GM12872 (cell line): ENCODE results near the gene ANKRD10.

Source experiments
- TF ChIP-seq, protein P1 (sequence below): IDR thresholded peaks from 3 replicates; pipeline ENCODE4 v1.5.1; 2011; ENCODE audit warnings: low read depth, mild to moderate bottlenecking, low read length, moderate library complexity; ENCODE audit not compliant: insufficient read depth

The ANKRD10 gene

DNA sequence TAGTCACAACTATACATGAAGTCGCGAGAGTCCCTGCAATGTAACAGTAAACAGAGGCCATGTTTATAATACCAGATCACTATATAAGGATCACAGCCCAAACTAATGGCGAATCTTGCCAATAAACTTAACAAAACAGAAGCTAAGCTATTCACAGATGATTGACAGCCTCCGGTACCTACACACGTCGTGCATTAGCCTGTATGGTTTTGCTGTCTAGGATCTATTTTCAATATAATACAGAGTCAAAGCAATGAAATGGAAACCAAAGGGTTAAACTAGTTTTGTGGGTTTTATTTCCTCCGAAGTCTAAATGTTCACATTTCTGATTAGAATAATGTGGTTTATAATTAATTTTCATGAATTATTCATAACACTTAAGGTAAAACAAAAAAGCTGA lies 10.1 kb downstream of the ANKRD10 start:
- TF ChIP-seq, protein P1, sequence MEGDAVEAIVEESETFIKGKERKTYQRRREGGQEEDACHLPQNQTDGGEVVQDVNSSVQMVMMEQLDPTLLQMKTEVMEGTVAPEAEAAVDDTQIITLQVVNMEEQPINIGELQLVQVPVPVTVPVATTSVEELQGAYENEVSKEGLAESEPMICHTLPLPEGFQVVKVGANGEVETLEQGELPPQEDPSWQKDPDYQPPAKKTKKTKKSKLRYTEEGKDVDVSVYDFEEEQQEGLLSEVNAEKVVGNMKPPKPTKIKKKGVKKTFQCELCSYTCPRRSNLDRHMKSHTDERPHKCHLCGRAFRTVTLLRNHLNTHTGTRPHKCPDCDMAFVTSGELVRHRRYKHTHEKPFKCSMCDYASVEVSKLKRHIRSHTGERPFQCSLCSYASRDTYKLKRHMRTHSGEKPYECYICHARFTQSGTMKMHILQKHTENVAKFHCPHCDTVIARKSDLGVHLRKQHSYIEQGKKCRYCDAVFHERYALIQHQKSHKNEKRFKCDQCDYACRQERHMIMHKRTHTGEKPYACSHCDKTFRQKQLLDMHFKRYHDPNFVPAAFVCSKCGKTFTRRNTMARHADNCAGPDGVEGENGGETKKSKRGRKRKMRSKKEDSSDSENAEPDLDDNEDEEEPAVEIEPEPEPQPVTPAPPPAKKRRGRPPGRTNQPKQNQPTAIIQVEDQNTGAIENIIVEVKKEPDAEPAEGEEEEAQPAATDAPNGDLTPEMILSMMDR = no peak

GRCh38 chr13:110902370-110902769 lies 12.5 kb downstream of the ANKRD10 start:
- TF ChIP-seq, protein P1 = no peak

- TF ChIP-seq, protein P1 = no peak
Observed at GRCh38 chr13:110897521-110897920, 17.3 kb downstream of the ANKRD10 start.

DNA sequence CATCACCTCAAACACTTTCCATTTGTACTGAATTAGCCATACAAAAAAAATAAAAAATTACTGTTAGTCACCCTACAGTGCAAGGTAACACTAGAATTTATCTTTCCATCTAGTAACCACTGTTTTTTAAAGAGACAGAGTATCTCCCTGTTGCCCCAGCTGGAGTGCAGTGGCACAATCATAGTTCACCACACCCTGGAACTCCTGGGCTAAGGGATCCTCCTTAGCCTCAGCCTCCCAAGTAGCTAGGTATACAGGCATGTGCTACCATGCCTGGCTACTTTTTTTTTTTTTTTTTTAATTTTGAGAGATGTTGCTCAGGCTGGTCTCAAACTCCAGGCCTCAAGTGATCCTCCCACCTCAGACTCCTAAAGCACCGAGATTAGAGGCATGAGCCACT lies 17.9 kb downstream of the ANKRD10 start:
- TF ChIP-seq, protein P1 = no peak

DNA sequence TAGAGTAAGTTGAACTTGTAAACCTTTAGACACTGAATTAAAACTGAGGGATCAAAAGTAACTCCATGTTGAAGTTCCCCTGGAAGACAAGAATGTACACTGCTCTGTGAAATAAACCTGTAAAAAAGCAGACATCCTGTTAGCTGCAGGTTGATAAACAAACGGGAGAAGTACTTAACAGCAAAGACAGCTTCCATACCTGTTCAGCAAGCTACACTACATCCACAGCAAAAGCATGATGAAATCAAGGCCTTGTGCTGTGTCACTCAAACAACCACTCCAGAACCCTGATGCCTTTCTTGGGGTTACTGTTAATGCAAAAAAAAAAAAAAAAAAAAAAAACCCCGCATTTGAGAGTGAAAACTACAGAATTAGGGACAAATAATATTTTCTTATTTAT lies 20.8 kb downstream of the ANKRD10 start:
- TF ChIP-seq, protein P1 = no peak

- TF ChIP-seq, protein P1 = no peak
Observed at GRCh38 chr13:110893571-110893970, 21.3 kb downstream of the ANKRD10 start.

GRCh38 chr13:110890279-110891165 lies 24.3 kb downstream of the ANKRD10 start:
- TF ChIP-seq, protein P1 = no peak
